H1 (cell line): ENCODE measurements around the gene NHSL2. TPM values are rescaled to one million over a fixed set of nuclear protein-coding genes. Genes with fewer than 3 reads are reported as not detected.

Source experiments
- CTCF ChIA-PET: fragments of 300-600 bp; sonication (Branson Sonifier 250); formaldehyde crosslinking; loops from one replicate; lab custom pipeline; 2021; ENCODE audit not compliant: partially characterized antibody; lab: Charles Lee
- POLR2A ChIA-PET: fragments of 300-600 bp; sonication (Branson Sonifier 250); formaldehyde crosslinking; loops from one replicate; lab custom pipeline; 2021; ENCODE audit warnings: inconsistent platforms; ENCODE audit not compliant: partially characterized antibody; lab: Charles Lee
- DNase-seq, 2 experiments: peaks; one replicate each; pipeline versions ENCODE4 v3.0.0 to v3.0.0-alpha.2; 2010 to 2022; ENCODE audit warnings: low spot score in 2 of 2, low read depth in 1 of 2, mixed read lengths in 1 of 2
- FAIRE-seq: peaks from 2 replicates; lab custom pipeline; 2011; peaks lifted over from hg19 to GRCh38; lab: Jason Lieb, UNC
- H2AFZ ChIP-seq: 2 replicates; pipeline ENCODE4 v1.8.1; 2012; ENCODE audit warnings: low read length, inconsistent platforms
- H2AK5ac ChIP-seq: 2 replicates; pipeline ENCODE4 v1.6.1; 2013; ENCODE audit warnings: low read depth, low read length
- H2BK120ac ChIP-seq: replicated peaks from 2 replicates; pipeline ENCODE3; 2013; ENCODE audit warnings: low read depth, low read length, inconsistent platforms
- H2BK12ac ChIP-seq: 2 replicates; pipeline ENCODE4 v1.6.1; 2013; ENCODE audit warnings: low read depth, low read length
- H2BK15ac ChIP-seq: 2 replicates; pipeline ENCODE4 v1.6.1; 2013; ENCODE audit warnings: low read length
- H2BK20ac ChIP-seq: 2 replicates; pipeline ENCODE4 v1.6.1; 2013; ENCODE audit warnings: low read length
- H2BK5ac ChIP-seq: 2 replicates; pipeline ENCODE4 v1.6.1; 2013; ENCODE audit warnings: low read depth, low read length
- H3K14ac ChIP-seq: 2 replicates; pipeline ENCODE4 v1.6.1; 2013; ENCODE audit warnings: inconsistent platforms; ENCODE audit not compliant: insufficient read length
- H3K18ac ChIP-seq: 2 replicates; pipeline ENCODE4 v1.6.1; 2013; ENCODE audit warnings: low read length; ENCODE audit errors: extremely low read depth
- H3K23ac ChIP-seq: 2 replicates; pipeline ENCODE4 v1.6.1; 2013; ENCODE audit warnings: inconsistent platforms; ENCODE audit not compliant: insufficient read length
- H3K23me2 ChIP-seq: 2 replicates; pipeline ENCODE4 v1.6.1; 2013; ENCODE audit warnings: low read depth, low read length
- H3K27ac ChIP-seq: 2 replicates; pipeline ENCODE4 v1.6.1; 2011; ENCODE audit warnings: low read depth, low read length, inconsistent platforms
- H3K27me3 ChIP-seq, 4 experiments: replicated peaks in 1 of 4; 1 replicate in 1 of 4; 2 replicates in 3 of 4; pipeline versions ENCODE4 v1.6.1 to v1.8.1; 2011 to 2013; ENCODE audit warnings: low read length in 3 of 4, mild to moderate bottlenecking in 3 of 4, inconsistent platforms in 2 of 4, mixed read lengths in 2 of 4, moderate library complexity in 1 of 4; ENCODE audit not compliant: control insufficient read depth in 3 of 4, insufficient read depth in 3 of 4; ENCODE audit errors: extremely low read depth in 1 of 4
- H3K36me3 ChIP-seq, 4 experiments: 2 replicates each; pipeline versions ENCODE4 v1.6.1 to v1.8.1; 2011 to 2013; ENCODE audit warnings: mild to moderate bottlenecking in 4 of 4, low read length in 3 of 4, moderate library complexity in 2 of 4, control low read depth in 1 of 4, inconsistent platforms in 1 of 4; ENCODE audit not compliant: insufficient read depth in 4 of 4, control insufficient read depth in 2 of 4
- H3K4ac ChIP-seq: replicated peaks from 2 replicates; pipeline ENCODE3; 2013; ENCODE audit warnings: low read length, low read depth, mixed read lengths, inconsistent platforms; ENCODE audit not compliant: insufficient read length
- H3K4me1 ChIP-seq, 4 experiments: replicated peaks in 1 of 4; 1 replicate in 1 of 4; 2 replicates in 3 of 4; pipeline versions ENCODE4 v1.6.1 to v1.8.1; 2011 to 2013; ENCODE audit warnings: low read length in 3 of 4, inconsistent platforms in 2 of 4, mixed read lengths in 1 of 4; ENCODE audit not compliant: insufficient read depth in 4 of 4, control insufficient read depth in 3 of 4
- H3K4me2 ChIP-seq, 2 experiments: 2 replicates each; pipeline versions ENCODE4 v1.6.1 to v1.8.1; 2011 to 2013; ENCODE audit warnings: low read depth in 2 of 2, low read length in 2 of 2, control low read depth in 1 of 2, inconsistent platforms in 1 of 2, mild to moderate bottlenecking in 1 of 2; ENCODE audit not compliant: insufficient read depth in 1 of 2
- H3K4me3 ChIP-seq, 4 experiments: fragments of 200-600, 300-600 bp in 1 of 4; sonication (generic), shearing (Covaris generic), sonication (Bioruptor Twin) in 1 of 4; 2 replicates each; pipeline versions ENCODE4 v1.5.1 to v1.8.1; 2011 to 2016; ENCODE audit warnings: low read length in 4 of 4, low read depth in 3 of 4, control low read depth in 2 of 4, inconsistent platforms in 2 of 4, mild to moderate bottlenecking in 2 of 4, mixed read lengths in 1 of 4, moderate library complexity in 1 of 4; ENCODE audit not compliant: insufficient read depth in 2 of 4; ENCODE audit errors: extremely low read depth in 1 of 4
- H3K56ac ChIP-seq: replicated peaks from 2 replicates; pipeline ENCODE3; 2013; ENCODE audit warnings: low read depth, mild to moderate bottlenecking, mixed read lengths, low read length, inconsistent platforms; ENCODE audit not compliant: insufficient read length
- H3K79me1 ChIP-seq: 2 replicates; pipeline ENCODE4 v1.6.1; 2013; ENCODE audit warnings: low read depth, low read length, control low read depth
- H3K79me2 ChIP-seq, 2 experiments: 2 replicates each; pipeline versions ENCODE4 v1.6.1 to v1.8.1; 2012 to 2013; ENCODE audit warnings: low read length in 2 of 2, mild to moderate bottlenecking in 2 of 2, inconsistent platforms in 1 of 2; ENCODE audit not compliant: insufficient read depth in 2 of 2, control insufficient read depth in 1 of 2
- H3K9ac ChIP-seq, 4 experiments: replicated peaks in 1 of 4; 1 replicate in 1 of 4; 2 replicates in 3 of 4; pipeline versions ENCODE4 v1.6.1 to v1.8.1; 2011 to 2013; ENCODE audit warnings: low read depth in 3 of 4, low read length in 3 of 4, control low read depth in 2 of 4, mild to moderate bottlenecking in 2 of 4, moderate library complexity in 2 of 4, inconsistent platforms in 1 of 4; ENCODE audit errors: extremely low read depth in 1 of 4
- H3K9me3 ChIP-seq, 2 experiments: 2 replicates each; pipeline versions ENCODE4 v1.6.1 to v1.8.1; 2012 to 2013; ENCODE audit warnings: mild to moderate bottlenecking in 2 of 2, moderate library complexity in 2 of 2, control low read depth in 1 of 2, inconsistent platforms in 1 of 2, low read depth in 1 of 2, low read length in 1 of 2, mixed read lengths in 1 of 2; ENCODE audit not compliant: insufficient read depth in 2 of 2
- H4K20me1 ChIP-seq, 2 experiments: replicated peaks in 1 of 2; 2 replicates each; pipeline versions ENCODE3 to v1.8.1; 2011 to 2013; ENCODE audit warnings: inconsistent platforms in 2 of 2, low read length in 2 of 2, mild to moderate bottlenecking in 1 of 2; ENCODE audit not compliant: insufficient read depth in 2 of 2, control insufficient read depth in 1 of 2
- H4K5ac ChIP-seq: 2 replicates; pipeline ENCODE4 v1.6.1; 2013; ENCODE audit warnings: low read length, low read depth, mixed read lengths, inconsistent platforms; ENCODE audit not compliant: insufficient read length
- H4K8ac ChIP-seq: 2 replicates; pipeline ENCODE4 v1.8.0; 2013; ENCODE audit warnings: mild to moderate bottlenecking, moderate library complexity, low read length, inconsistent platforms; ENCODE audit not compliant: insufficient read depth; ENCODE audit errors: extremely low read depth
- H4K91ac ChIP-seq: replicated peaks from 2 replicates; pipeline ENCODE3; 2013; ENCODE audit warnings: low read length, mixed read lengths, inconsistent platforms; ENCODE audit not compliant: insufficient read length
- ASH2L ChIP-seq: fragments of 200-600, 300-600 bp; sonication (generic); IDR thresholded peaks from one replicate; pipeline ENCODE4 v1.7.1; 2017; ENCODE audit warnings: low read length
- CHD2 ChIP-seq: IDR thresholded peaks from 2 replicates; pipeline ENCODE4 v1.6.1; 2012; ENCODE audit warnings: low read length, improper control_type of control experiment
- CTCF ChIP-seq, 3 experiments: IDR thresholded peaks; 1 replicate in 2 of 3; 2 replicates in 1 of 3; pipeline versions ENCODE4 v1.5.1 to v1.6.1; 2011; ENCODE audit warnings: low read length in 3 of 3, mild to moderate bottlenecking in 3 of 3, inconsistent platforms in 2 of 3, low read depth in 1 of 3, moderate library complexity in 1 of 3; ENCODE audit not compliant: insufficient read depth in 1 of 3; ENCODE audit errors: control extremely low read depth in 1 of 3
- EZH2 ChIP-seq: fragments of 200-600 bp; sonication (generic); IDR thresholded peaks from 2 replicates; pipeline ENCODE4 v1.7.1; 2012; ENCODE audit warnings: low read depth, mild to moderate bottlenecking, moderate library complexity, low read length, inconsistent platforms; ENCODE audit not compliant: severe bottlenecking
- JUND ChIP-seq: IDR thresholded peaks from 2 replicates; pipeline ENCODE4 v1.6.1; 2011; ENCODE audit warnings: mild to moderate bottlenecking, improper control_type of control experiment, low read length
- MAFK ChIP-seq: IDR thresholded peaks from 2 replicates; pipeline ENCODE4 v1.6.1; 2012; ENCODE audit warnings: low read depth, mild to moderate bottlenecking, improper control_type of control experiment, low read length
- NRF1 ChIP-seq: IDR thresholded peaks from 2 replicates; pipeline ENCODE4 v1.6.1; 2011; ENCODE audit warnings: mild to moderate bottlenecking, low read depth, low read length, improper control_type of control experiment
- POU5F1 ChIP-seq: IDR thresholded peaks from 2 replicates; pipeline ENCODE4 v1.6.1; 2011; ENCODE audit warnings: low read depth, mild to moderate bottlenecking, low read length, moderate library complexity
- RFX5 ChIP-seq: IDR thresholded peaks from 2 replicates; pipeline ENCODE4 v1.6.1; 2011; ENCODE audit warnings: low read depth, low read length, improper control_type of control experiment, borderline replicate concordance
- SIRT6 ChIP-seq: IDR thresholded peaks from one replicate; pipeline ENCODE4 v1.7.1; 2012; ENCODE audit warnings: low read length, inconsistent platforms
- SIX5 ChIP-seq: IDR thresholded peaks from 2 replicates; pipeline ENCODE4 v1.6.1; 2011; ENCODE audit warnings: mild to moderate bottlenecking, low read depth, low read length
- WGBS, 2 experiments: shearing (Covaris generic) in 1 of 2; methylation state at CpG; one replicate each; pipeline versions ENCODE4 v1.1.6 to v1.1.7; 2013 to 2015; ENCODE audit warnings: low lambda C conversion rate in 2 of 2, mixed read lengths in 2 of 2, inconsistent platforms in 1 of 2, low coverage in 1 of 2, missing lambda C conversion rate in 1 of 2; ENCODE audit not compliant: insufficient replicate concordance in 2 of 2, insufficient coverage in 1 of 2, insufficient read length in 1 of 2; ENCODE audit errors: extremely low coverage in 1 of 2, missing lambda C conversion rate in 1 of 2; 5-methylcytosine and 5-hydroxymethylcytosine counted together
- polyA plus RNA-seq, 7 experiments: library from polyadenylated mRNA; depleted of rRNA in 3 of 7; stranded (reverse) in 5 of 7; unstranded in 2 of 7; fragments of >200 nt in 5 of 7; fragments of 200-250 nt in 2 of 7; gene quantifications; 1 replicate in 5 of 7; 2 replicates in 1 of 7; 4 replicates in 1 of 7; pipeline versions ENCODE4 v1.2.1 to v1.2.3, GENCODE V29; 2011 to 2013; ENCODE audit warnings: missing spikeins in 2 of 7, mixed read lengths in 2 of 7
- total RNA-seq: library from RNA; stranded (reverse); fragmentation: NEBNext Ultra II Directional; extraction: Animal tissue kit (Norgen Biotek cat#: 25700); gene quantifications from 2 replicates; pipeline ENCODE4 v1.2.1, GENCODE V29; 2021

Gene NHSL2
- total and polyA plus RNA-seq, 2 of the 8 experiments (the other 6 are each of a cell fraction or from before 2014, with no cell fraction given): 3.7 to 7.2 TPM

GRCh38 chrX:72028701-72029470 is 118.2 kb downstream of the NHSL2 start:
- Histone ChIP-seq H3K9me3 (no peaks in the 10 kb centered on the region), H3K23ac (no peak overlapping the region), H3K23me2 (no peaks in the 10 kb centered on the region), H2AK5ac (no peak overlapping the region), H3K4me3 (no peak overlapping the region), H2BK12ac (no peak overlapping the region), H3K9ac (no peak overlapping the region), H3K4ac (no peak overlapping the region), H2BK15ac (no peak overlapping the region), H3K56ac (no peak overlapping the region), H3K4me1 (peaks cover 0 to 3% (median 0%) of the 10 kb centered on the region in 4 experiments; a peak in 1 of 7 replicates), H2BK5ac (no peak overlapping the region), H4K91ac (no peak overlapping the region), H4K8ac (no peak overlapping the region), H3K27me3 (no peaks in the 10 kb centered on the region), H4K5ac (no peak overlapping the region), H2BK120ac (no peak overlapping the region), H2AFZ (no peak overlapping the region), H2BK20ac (no peak overlapping the region), H3K14ac (no peak overlapping the region), H3K27ac (no peak overlapping the region), H3K79me2 (no peaks in the 10 kb centered on the region), H4K20me1 (no peaks in the 10 kb centered on the region), H3K18ac (no peak overlapping the region), H3K79me1 (no peaks in the 10 kb centered on the region), H3K4me2 (no peak overlapping the region), H3K36me3 (no peaks in the 10 kb centered on the region)
- ChIA-PET POLR2A (interaction anchor here (0.9 kb wide), 1 partner anchor 16 kb away, joined by 3 read pairs; no protein-coding TSS in a partner anchor), CTCF (interaction anchor here (1.0 to 2.3 kb wide), 6 partner anchors 9 to 213 kb away, joined by 3 to 7 read pairs (median 4); no protein-coding TSS in a partner anchor)
- DNase-seq (peak in 1 of 2 experiments; percentile 4), FAIRE-seq (no peak)
- 84% methylated on average over 4 of the region's 6 CpGs; no CpG with 5 or more reads in 1 of the 2 experiments for WGBS, 2 experiments
- TF ChIP-seq MAFK: no peak
- TF ChIP-seq RFX5: no peak
- no peak for TF ChIP-seq CTCF (IDR thresholded peaks at IDR 0.05; ENCODE audit: control extremely low read depth in 1 of 3, insufficient read depth in 1 of 3, low read depth in 1 of 3, low read length in 3 of 3)
- TF ChIP-seq SIRT6: no peak
- TF ChIP-seq ASH2L: no peak
- TF ChIP-seq JUND: no peak
- no peak for TF ChIP-seq EZH2
- no peak for TF ChIP-seq POU5F1
- no peak for TF ChIP-seq CHD2
- no peak for TF ChIP-seq NRF1
- TF ChIP-seq SIX5: no peak
